ENCODE data around the gene SENP5.

- TF ChIP-seq, protein P1, sequence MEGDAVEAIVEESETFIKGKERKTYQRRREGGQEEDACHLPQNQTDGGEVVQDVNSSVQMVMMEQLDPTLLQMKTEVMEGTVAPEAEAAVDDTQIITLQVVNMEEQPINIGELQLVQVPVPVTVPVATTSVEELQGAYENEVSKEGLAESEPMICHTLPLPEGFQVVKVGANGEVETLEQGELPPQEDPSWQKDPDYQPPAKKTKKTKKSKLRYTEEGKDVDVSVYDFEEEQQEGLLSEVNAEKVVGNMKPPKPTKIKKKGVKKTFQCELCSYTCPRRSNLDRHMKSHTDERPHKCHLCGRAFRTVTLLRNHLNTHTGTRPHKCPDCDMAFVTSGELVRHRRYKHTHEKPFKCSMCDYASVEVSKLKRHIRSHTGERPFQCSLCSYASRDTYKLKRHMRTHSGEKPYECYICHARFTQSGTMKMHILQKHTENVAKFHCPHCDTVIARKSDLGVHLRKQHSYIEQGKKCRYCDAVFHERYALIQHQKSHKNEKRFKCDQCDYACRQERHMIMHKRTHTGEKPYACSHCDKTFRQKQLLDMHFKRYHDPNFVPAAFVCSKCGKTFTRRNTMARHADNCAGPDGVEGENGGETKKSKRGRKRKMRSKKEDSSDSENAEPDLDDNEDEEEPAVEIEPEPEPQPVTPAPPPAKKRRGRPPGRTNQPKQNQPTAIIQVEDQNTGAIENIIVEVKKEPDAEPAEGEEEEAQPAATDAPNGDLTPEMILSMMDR (IDR thresholded peaks at IDR 0.05 in 4 of 5, conservative IDR thresholded peaks at IDR 0.05 in 1 of 5) = no peak
- TF ChIP-seq POLR2A (IDR thresholded peaks at IDR 0.05) = no peak
Measured at GRCh38 chr3:196902296-196902695, 34.6 kb downstream of the SENP5 start.
